ENCODE data around the gene NDUFA5. TPM values are rescaled to one million over a fixed set of nuclear protein-coding genes. Genes with fewer than 3 reads are reported as not detected.

Gene NDUFA5
- total RNA-seq, 1 experiment from 2014 or later = 77.0 TPM

DNA sequence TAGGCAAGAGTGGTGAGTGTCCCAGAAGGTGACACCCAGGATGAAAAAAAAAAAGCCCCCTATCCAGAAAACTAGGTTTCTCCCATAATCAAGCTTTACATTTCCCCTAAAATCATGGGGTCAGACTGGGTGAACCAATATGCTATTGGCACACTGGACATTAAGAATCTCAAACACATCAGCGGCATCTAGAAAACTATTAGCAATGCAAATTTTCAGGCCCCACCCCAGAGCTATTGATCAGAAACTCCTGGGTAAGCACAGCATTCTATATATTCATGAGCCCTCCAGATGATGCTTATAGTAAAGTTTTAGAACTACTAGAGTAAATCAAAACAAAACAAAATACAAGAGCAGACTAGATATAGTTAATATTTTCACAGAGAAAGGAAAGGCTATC lies 59.6 kb downstream of the NDUFA5 start (continued):
- TF ChIP-seq ATF6 (CRISPR knock-in tag; IDR thresholded peaks at IDR 0.05) = no peak
- no peak for TF ChIP-seq RELA (CRISPR knock-in tag; IDR thresholded peaks at IDR 0.05; ENCODE audit: borderline replicate concordance)

DNA sequence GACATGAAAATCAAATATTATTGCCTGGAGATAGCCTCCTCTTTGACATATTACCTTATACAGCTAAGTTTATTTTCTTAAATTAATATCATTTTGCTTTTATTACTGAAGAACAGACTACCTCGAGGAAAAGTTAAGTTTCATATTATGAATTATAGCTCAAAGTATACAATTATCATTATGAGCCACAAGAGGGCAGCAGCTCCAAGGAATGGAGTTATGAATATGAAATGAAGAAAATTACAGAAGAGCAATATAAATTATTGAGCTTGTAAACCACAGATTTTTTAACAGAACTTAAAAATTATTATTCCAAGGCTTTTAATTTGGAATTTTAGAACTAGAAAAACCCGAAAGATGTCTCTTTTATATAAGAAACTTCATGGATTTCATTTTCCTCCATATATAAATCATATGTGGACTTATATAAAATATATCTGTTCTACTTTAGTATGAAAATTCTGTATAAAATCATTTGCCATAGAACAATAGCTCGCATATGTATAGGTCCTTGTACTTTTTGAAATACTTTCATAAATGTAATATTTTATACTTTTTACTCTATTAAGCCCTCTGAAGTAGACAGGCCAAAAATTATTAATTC lies 63.3 kb downstream of the NDUFA5 start:
- Mint-ChIP-seq H3K27ac (no peak overlapping the region), H3K9me3 (peaks cover 11% of the 10 kb centered on the region), H3K36me3 (0 out of 2 replicates have a peak, but pooled peaks cover 2% of the 10 kb centered on the region), H3K4me1 (peaks cover 7% of the 10 kb centered on the region), H3K4me3 (no peak overlapping the region), H3K27me3 (ENCODE audit: low read depth) (no peaks in the 10 kb centered on the region)
- ATAC-seq (no peak), DNase-seq (ENCODE audit: low spot score) (no peak)
- ChIA-PET POLR2A (interaction anchor here (0.5 to 0.9 kb wide), 2 partner anchors 8 to 129 kb away, joined by 3 read pairs; no protein-coding TSS in a partner anchor), CTCF (interaction anchor here (0.6 to 3.3 kb wide), 35 partner anchors 10 to 378 kb away, joined by 3 to 31 read pairs (median 4); partner anchors contain the start of genes IQUB and NDUFA5)
- TF ChIP-seq CTCF (IDR thresholded peaks at IDR 0.05) (peak; percentile 58), EMX1 (CRISPR knock-in tag; IDR thresholded peaks at IDR 0.05) (no peak), ZBTB21 (CRISPR knock-in tag; IDR thresholded peaks at IDR 0.05; ENCODE audit: borderline replicate concordance) (no peak), E2F1 (CRISPR knock-in tag; IDR thresholded peaks at IDR 0.05) (no peak)

- Mint-ChIP-seq H3K27ac (no peak overlapping the region), H3K4me1 (no peaks in the 10 kb centered on the region), H3K27me3 (ENCODE audit: low read depth) (no peaks in the 10 kb centered on the region), H3K4me3 (no peak overlapping the region), H3K36me3 (0 out of 2 replicates have a peak, but pooled peaks cover 2% of the 10 kb centered on the region), H3K9me3 (peaks cover 10% of the 10 kb centered on the region)
- ATAC-seq (peak; percentile 98), DNase-seq (ENCODE audit: low spot score) (no peak)
- CTCF ChIA-PET = interaction anchor here (0.7 to 3.3 kb wide), 9 partner anchors 19 to 689 kb away, joined by 3 to 31 read pairs (median 4); partner anchors contain the start of genes IQUB and NDUFA5
- POLR2A ChIA-PET = no interaction called here
- TF ChIP-seq, protein P1, sequence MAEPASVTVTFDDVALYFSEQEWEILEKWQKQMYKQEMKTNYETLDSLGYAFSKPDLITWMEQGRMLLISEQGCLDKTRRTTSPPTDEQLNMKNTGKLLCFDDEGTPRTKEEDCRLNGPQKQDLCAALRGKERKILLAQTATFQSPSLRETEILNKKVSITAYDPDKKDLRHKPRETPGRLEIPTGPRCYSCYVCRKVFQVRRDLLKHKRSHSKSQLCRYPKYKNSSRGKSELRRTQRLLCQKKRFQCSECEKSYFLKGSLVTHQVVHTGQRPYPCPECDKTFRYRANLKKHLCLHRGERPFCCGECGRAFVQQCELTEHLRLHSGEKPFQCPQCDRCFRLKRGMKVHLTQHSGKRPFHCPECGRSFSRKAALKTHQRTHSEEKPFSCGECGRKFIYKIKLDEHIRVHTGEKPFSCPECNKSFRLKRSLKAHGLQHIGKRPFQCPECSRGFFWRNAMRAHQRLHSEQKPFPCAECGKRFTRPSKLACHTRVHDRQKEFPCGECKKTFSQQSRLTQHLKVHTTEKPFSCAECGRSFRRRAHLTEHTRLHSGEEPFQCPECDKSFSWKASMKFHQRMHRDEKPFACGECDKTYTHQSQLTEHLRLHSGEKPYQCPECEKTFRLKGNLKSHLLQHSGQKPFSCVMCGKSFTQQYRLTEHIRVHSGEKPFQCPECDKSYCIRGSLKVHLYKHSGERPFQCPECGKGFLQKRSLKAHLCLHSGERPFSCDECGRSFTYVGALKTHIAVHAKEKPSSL (CRISPR knock-in tag; conservative IDR thresholded peaks at IDR 0.05) = no peak
- TF ChIP-seq FOXK1 (CRISPR knock-in tag; IDR thresholded peaks at IDR 0.05) (no peak), HMGA2 (CRISPR knock-in tag; IDR thresholded peaks at IDR 0.05) (no peak), ELF4 (CRISPR knock-in tag; IDR thresholded peaks at IDR 0.05; ENCODE audit: low read depth) (no peak), FOXP1 (CRISPR knock-in tag; IDR thresholded peaks at IDR 0.05; ENCODE audit: borderline replicate concordance) (no peak), SMAD3 (CRISPR knock-in tag; IDR thresholded peaks at IDR 0.05; ENCODE audit: borderline replicate concordance) (no peak), ZNF671 (CRISPR knock-in tag; IDR thresholded peaks at IDR 0.05) (no peak), CDX4 (CRISPR knock-in tag; IDR thresholded peaks at IDR 0.05; ENCODE audit: borderline replicate concordance) (no peak), ZMAT4 (CRISPR knock-in tag; IDR thresholded peaks at IDR 0.05) (no peak), CREM (CRISPR knock-in tag; IDR thresholded peaks at IDR 0.05) (no peak), TP53 (CRISPR knock-in tag; IDR thresholded peaks at IDR 0.05) (no peak), FOXJ3 (CRISPR knock-in tag; IDR thresholded peaks at IDR 0.05; ENCODE audit: borderline replicate concordance) (no peak)
- TF ChIP-seq, protein P2, sequence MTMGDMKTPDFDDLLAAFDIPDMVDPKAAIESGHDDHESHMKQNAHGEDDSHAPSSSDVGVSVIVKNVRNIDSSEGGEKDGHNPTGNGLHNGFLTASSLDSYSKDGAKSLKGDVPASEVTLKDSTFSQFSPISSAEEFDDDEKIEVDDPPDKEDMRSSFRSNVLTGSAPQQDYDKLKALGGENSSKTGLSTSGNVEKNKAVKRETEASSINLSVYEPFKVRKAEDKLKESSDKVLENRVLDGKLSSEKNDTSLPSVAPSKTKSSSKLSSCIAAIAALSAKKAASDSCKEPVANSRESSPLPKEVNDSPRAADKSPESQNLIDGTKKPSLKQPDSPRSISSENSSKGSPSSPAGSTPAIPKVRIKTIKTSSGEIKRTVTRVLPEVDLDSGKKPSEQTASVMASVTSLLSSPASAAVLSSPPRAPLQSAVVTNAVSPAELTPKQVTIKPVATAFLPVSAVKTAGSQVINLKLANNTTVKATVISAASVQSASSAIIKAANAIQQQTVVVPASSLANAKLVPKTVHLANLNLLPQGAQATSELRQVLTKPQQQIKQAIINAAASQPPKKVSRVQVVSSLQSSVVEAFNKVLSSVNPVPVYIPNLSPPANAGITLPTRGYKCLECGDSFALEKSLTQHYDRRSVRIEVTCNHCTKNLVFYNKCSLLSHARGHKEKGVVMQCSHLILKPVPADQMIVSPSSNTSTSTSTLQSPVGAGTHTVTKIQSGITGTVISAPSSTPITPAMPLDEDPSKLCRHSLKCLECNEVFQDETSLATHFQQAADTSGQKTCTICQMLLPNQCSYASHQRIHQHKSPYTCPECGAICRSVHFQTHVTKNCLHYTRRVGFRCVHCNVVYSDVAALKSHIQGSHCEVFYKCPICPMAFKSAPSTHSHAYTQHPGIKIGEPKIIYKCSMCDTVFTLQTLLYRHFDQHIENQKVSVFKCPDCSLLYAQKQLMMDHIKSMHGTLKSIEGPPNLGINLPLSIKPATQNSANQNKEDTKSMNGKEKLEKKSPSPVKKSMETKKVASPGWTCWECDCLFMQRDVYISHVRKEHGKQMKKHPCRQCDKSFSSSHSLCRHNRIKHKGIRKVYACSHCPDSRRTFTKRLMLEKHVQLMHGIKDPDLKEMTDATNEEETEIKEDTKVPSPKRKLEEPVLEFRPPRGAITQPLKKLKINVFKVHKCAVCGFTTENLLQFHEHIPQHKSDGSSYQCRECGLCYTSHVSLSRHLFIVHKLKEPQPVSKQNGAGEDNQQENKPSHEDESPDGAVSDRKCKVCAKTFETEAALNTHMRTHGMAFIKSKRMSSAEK (CRISPR knock-in tag; IDR thresholded peaks at IDR 0.05; ENCODE audit: borderline replicate concordance) = no peak
- TF ChIP-seq, protein P3, sequence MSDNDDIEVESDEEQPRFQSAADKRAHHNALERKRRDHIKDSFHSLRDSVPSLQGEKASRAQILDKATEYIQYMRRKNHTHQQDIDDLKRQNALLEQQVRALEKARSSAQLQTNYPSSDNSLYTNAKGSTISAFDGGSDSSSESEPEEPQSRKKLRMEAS (CRISPR knock-in tag; IDR thresholded peaks at IDR 0.05) = no peak
These were observed 65.1 kb downstream of the NDUFA5 start for GRCh38 chr7:123492485-123492884.
